ENCODE data around the gene CLDN10.

CLDN10 gene

DNA sequence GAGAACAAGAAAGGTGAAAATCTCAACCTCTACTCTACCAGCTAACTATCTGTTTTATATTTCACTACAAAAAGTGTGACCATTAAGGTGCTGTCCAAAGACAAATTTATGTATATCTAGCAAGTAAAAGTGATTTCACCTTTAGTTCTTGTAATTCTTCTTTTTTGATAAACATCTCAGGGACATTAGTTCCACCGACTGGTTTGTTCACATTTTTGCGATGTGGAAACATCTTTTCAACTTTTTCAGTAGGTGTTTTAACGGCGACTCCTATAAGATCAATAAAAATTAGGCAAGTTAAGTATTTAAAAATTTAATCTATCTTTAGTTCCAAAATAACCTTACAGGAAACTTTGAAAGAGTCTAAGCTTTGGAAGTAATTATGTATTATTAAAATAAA is 33.3 kb downstream of the CLDN10 start:
- no peak for DNase-seq (ENCODE audit: extremely low spot score)
- no peak for TF ChIP-seq FOXK2 (IDR thresholded peaks at IDR 0.05)
- TF ChIP-seq SUZ12 (IDR thresholded peaks at IDR 0.05): no peak
- TF ChIP-seq ELF4 (IDR thresholded peaks at IDR 0.05): no peak
- TF ChIP-seq LEF1 (IDR thresholded peaks at IDR 0.05; ENCODE audit: borderline replicate concordance): no peak
- TF ChIP-seq L3MBTL2 (conservative IDR thresholded peaks at IDR 0.05): no peak
- TF ChIP-seq ZNF384 (IDR thresholded peaks at IDR 0.05): no peak
- no peak for TF ChIP-seq SP1 (IDR thresholded peaks at IDR 0.05)
- TF ChIP-seq, protein P1, sequence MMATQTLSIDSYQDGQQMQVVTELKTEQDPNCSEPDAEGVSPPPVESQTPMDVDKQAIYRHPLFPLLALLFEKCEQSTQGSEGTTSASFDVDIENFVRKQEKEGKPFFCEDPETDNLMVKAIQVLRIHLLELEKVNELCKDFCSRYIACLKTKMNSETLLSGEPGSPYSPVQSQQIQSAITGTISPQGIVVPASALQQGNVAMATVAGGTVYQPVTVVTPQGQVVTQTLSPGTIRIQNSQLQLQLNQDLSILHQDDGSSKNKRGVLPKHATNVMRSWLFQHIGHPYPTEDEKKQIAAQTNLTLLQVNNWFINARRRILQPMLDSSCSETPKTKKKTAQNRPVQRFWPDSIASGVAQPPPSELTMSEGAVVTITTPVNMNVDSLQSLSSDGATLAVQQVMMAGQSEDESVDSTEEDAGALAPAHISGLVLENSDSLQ (IDR thresholded peaks at IDR 0.05): no peak
- TF ChIP-seq FOXA1 (IDR thresholded peaks at IDR 0.05): no peak
- POLR2A ChIA-PET: no interaction called here
- CTCF ChIA-PET: no interaction called here

DNA sequence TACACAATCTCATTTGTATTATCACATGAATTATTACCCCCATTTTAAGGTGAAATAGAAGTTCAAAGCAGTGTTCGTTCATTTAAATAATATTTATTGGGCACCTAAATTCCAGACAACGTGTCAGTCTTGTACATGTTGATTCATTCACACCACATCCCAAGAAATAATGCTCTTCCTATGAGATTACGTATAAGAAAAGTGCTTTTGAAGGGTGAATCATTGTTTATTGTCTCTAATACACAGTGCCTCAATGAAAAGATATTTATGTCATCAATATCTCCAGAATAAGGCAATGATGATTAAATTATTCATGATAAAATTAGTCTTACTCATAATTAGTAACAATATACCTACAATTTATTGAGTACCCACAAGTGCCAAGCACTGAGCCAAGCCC is 35.6 kb downstream of the CLDN10 start:
- POLR2A ChIA-PET: no interaction called here
- DNase-seq (ENCODE audit: extremely low spot score): no peak
- CTCF ChIA-PET: no interaction called here
- TF ChIP-seq FOXK2 (IDR thresholded peaks at IDR 0.05) (no peak), LEF1 (IDR thresholded peaks at IDR 0.05; ENCODE audit: borderline replicate concordance) (no peak), FOXM1 (IDR thresholded peaks at IDR 0.05; ENCODE audit: borderline replicate concordance) (no peak)

GRCh38 chr13:95588721-95589120 is 36.2 kb downstream of the CLDN10 start:
- no peak for TF ChIP-seq CTBP1 (IDR thresholded peaks at IDR 0.05; ENCODE audit: borderline replicate concordance)
- TF ChIP-seq, protein P1 (IDR thresholded peaks at IDR 0.05): no peak
- no peak for TF ChIP-seq FOXM1 (IDR thresholded peaks at IDR 0.05; ENCODE audit: borderline replicate concordance)
- no peak for TF ChIP-seq SP1 (IDR thresholded peaks at IDR 0.05)
- no peak for TF ChIP-seq TARDBP (IDR thresholded peaks at IDR 0.05)
- no peak for TF ChIP-seq FOXK2 (IDR thresholded peaks at IDR 0.05)
- no peak for TF ChIP-seq L3MBTL2 (conservative IDR thresholded peaks at IDR 0.05)
- TF ChIP-seq SUZ12 (IDR thresholded peaks at IDR 0.05): no peak
- TF ChIP-seq HDGF (IDR thresholded peaks at IDR 0.05; ENCODE audit: borderline replicate concordance): no peak
- TF ChIP-seq LEF1 (IDR thresholded peaks at IDR 0.05; ENCODE audit: borderline replicate concordance): no peak
- no peak for TF ChIP-seq FOXA1 (IDR thresholded peaks at IDR 0.05)
- no peak for TF ChIP-seq ARNT (IDR thresholded peaks at IDR 0.05)
- TF ChIP-seq ELF4 (IDR thresholded peaks at IDR 0.05): no peak
- no peak for TF ChIP-seq ZNF384 (IDR thresholded peaks at IDR 0.05)
- TF ChIP-seq NFRKB (IDR thresholded peaks at IDR 0.05): no peak
- TF ChIP-seq BHLHE40 (IDR thresholded peaks at IDR 0.05; ENCODE audit: borderline replicate concordance): no peak
- CTCF ChIA-PET: no interaction called here
- POLR2A ChIA-PET: no interaction called here
- DNase-seq (ENCODE audit: extremely low spot score): no peak

DNA sequence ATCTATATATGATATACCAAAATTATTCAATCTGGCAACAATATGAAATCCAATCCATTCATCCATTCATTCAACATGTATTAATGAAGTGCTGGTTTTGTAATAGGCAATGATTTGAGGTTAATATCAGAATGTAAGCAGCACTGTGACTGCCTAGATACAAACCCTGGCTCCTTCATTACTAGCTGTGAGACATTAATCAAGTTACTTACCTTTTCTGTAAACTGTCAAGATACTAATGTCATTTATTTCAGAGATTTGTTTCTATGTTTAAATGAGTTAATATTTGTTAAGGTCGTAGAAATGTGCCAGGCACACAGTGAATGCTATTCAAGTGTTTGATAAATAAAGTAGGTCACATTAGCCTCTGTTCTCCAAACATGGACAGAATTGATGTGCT is 40.9 kb downstream of the CLDN10 start:
- TF ChIP-seq FOXA1 (IDR thresholded peaks at IDR 0.05) (no peak), TARDBP (IDR thresholded peaks at IDR 0.05) (no peak), LEF1 (IDR thresholded peaks at IDR 0.05; ENCODE audit: borderline replicate concordance) (no peak), ELF4 (IDR thresholded peaks at IDR 0.05) (no peak), HDGF (IDR thresholded peaks at IDR 0.05; ENCODE audit: borderline replicate concordance) (no peak), FOXM1 (IDR thresholded peaks at IDR 0.05; ENCODE audit: borderline replicate concordance) (no peak), SP1 (IDR thresholded peaks at IDR 0.05) (no peak), L3MBTL2 (conservative IDR thresholded peaks at IDR 0.05) (no peak), NFRKB (IDR thresholded peaks at IDR 0.05) (no peak), FOXK2 (IDR thresholded peaks at IDR 0.05) (no peak), BHLHE40 (IDR thresholded peaks at IDR 0.05; ENCODE audit: borderline replicate concordance) (no peak), SUZ12 (IDR thresholded peaks at IDR 0.05) (no peak), ARNT (IDR thresholded peaks at IDR 0.05) (no peak), ZNF384 (IDR thresholded peaks at IDR 0.05) (no peak)
- TF ChIP-seq, protein P1 (IDR thresholded peaks at IDR 0.05): no peak
- DNase-seq (ENCODE audit: extremely low spot score): no peak
- POLR2A ChIA-PET: no interaction called here
- CTCF ChIA-PET: no interaction called here

DNA sequence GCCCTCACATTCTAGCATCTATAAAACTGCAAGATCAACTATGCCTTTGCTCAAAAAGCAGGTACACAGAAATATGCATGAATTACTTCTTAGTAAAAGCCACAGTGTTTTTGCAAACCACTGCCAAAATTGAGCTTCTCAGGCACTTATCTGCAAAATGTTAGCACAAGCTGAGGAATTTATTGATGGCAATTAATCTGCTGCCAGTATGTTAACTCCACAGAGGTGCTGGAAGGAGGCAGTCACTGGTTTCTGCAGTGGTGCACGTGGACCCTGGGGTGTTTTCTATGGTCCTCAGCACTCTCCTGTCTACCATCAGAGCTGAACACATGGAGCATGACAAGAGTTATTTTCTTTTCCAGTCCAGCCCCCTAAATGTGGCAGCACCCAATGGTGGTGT is 44.2 kb downstream of the CLDN10 start:
- no peak for TF ChIP-seq LEF1 (IDR thresholded peaks at IDR 0.05; ENCODE audit: borderline replicate concordance)
- POLR2A ChIA-PET: no interaction called here
- CTCF ChIA-PET: no interaction called here
- no peak for DNase-seq (ENCODE audit: extremely low spot score)

GRCh38 chr13:95601216-95601615 is 48.7 kb downstream of the CLDN10 start:
- CTCF ChIA-PET: no interaction called here
- no peak for DNase-seq (ENCODE audit: extremely low spot score)
- POLR2A ChIA-PET: interaction anchor here (0.7 kb wide), 1 partner anchor 23 kb away, joined by 3 read pairs; no protein-coding TSS in a partner anchor
- TF ChIP-seq, protein P1 (IDR thresholded peaks at IDR 0.05): no peak
- TF ChIP-seq SP1 (IDR thresholded peaks at IDR 0.05): no peak
- TF ChIP-seq L3MBTL2 (conservative IDR thresholded peaks at IDR 0.05): no peak
- no peak for TF ChIP-seq HDGF (IDR thresholded peaks at IDR 0.05; ENCODE audit: borderline replicate concordance)
- TF ChIP-seq FOXA1 (IDR thresholded peaks at IDR 0.05): no peak
- TF ChIP-seq FOXK2 (IDR thresholded peaks at IDR 0.05): no peak
- TF ChIP-seq CTBP1 (IDR thresholded peaks at IDR 0.05; ENCODE audit: borderline replicate concordance): no peak
- TF ChIP-seq LEF1 (IDR thresholded peaks at IDR 0.05; ENCODE audit: borderline replicate concordance): no peak
- TF ChIP-seq SUZ12 (IDR thresholded peaks at IDR 0.05): no peak
- no peak for TF ChIP-seq ARNT (IDR thresholded peaks at IDR 0.05)
- no peak for TF ChIP-seq NFRKB (IDR thresholded peaks at IDR 0.05)
- no peak for TF ChIP-seq ZNF384 (IDR thresholded peaks at IDR 0.05)
- TF ChIP-seq TARDBP (IDR thresholded peaks at IDR 0.05): no peak
- no peak for TF ChIP-seq ELF4 (IDR thresholded peaks at IDR 0.05)
- TF ChIP-seq BHLHE40 (IDR thresholded peaks at IDR 0.05; ENCODE audit: borderline replicate concordance): no peak
- TF ChIP-seq FOXM1 (IDR thresholded peaks at IDR 0.05; ENCODE audit: borderline replicate concordance): no peak

Measured in HEK293T (cell line).